Measurements from ENCODE around the gene DST.
A peak's percentile ranks its signal among the peaks of the same experiment; 100 is the strongest.

DNA sequence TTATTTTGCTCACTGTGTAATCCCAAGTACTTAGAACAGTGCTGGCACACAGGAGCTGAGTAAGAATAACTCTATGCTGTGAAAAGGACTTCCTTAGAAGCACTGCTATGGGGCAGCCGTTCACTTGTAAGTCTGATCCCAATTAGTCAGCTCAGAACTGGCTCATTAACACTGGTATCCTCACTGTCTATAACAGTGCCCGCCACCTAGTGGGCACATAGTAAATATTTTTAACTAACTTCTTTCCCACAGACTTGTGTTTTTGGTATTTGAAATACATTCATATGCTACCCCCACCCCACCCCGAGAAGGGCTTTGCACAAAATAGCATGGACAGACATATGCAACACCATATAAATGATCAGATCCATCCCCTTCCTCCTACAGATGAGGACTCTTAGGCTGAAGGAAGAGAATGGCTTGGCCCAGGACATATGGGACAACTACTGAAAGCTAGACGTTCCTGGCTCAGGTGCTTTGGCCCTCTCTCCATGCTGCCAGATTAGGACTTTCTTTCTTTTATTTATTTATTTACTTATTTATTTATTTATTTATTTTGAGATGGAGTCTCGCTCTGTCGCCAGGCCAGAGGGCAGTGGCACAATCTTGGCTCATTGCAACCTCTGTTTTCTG, 47.1 kb downstream of the DST start:
- TF ChIP-seq, protein P1, sequence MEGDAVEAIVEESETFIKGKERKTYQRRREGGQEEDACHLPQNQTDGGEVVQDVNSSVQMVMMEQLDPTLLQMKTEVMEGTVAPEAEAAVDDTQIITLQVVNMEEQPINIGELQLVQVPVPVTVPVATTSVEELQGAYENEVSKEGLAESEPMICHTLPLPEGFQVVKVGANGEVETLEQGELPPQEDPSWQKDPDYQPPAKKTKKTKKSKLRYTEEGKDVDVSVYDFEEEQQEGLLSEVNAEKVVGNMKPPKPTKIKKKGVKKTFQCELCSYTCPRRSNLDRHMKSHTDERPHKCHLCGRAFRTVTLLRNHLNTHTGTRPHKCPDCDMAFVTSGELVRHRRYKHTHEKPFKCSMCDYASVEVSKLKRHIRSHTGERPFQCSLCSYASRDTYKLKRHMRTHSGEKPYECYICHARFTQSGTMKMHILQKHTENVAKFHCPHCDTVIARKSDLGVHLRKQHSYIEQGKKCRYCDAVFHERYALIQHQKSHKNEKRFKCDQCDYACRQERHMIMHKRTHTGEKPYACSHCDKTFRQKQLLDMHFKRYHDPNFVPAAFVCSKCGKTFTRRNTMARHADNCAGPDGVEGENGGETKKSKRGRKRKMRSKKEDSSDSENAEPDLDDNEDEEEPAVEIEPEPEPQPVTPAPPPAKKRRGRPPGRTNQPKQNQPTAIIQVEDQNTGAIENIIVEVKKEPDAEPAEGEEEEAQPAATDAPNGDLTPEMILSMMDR (IDR thresholded peaks at IDR 0.05): peak; percentile 47
- TF ChIP-seq OVOL2 (CRISPR knock-in tag; IDR thresholded peaks at IDR 0.05; ENCODE audit: borderline replicate concordance) (no peak), ATF1 (CRISPR knock-in tag; IDR thresholded peaks at IDR 0.05) (no peak)

Measured in WTC11 (cell line).